Uterus (tissue), 2 donors: ENCODE measurements around the gene SAMD5.

Experiments used
- CTCF ChIP-seq, 4 experiments: fragments of 200-600 bp in 2 of 4; fragments of 450-650 bp in 2 of 4; sonication (generic) in 2 of 4; IDR thresholded peaks; one replicate each; pipeline ENCODE4 v1.5.1; 2016 to 2019; ENCODE audit warnings: antibody characterized with exemption in 4 of 4, mild to moderate bottlenecking in 2 of 4, moderate library complexity in 1 of 4
- POLR2A ChIP-seq, 2 donors: fragments of 450-650 bp; IDR thresholded peaks; one replicate each; pipeline ENCODE4 v1.6.1; 2016; ENCODE audit warnings: antibody characterized with exemption in 2 of 2, mild to moderate bottlenecking in 1 of 2, moderate library complexity in 1 of 2

- no peak for TF ChIP-seq CTCF (IDR thresholded peaks at IDR 0.05)
- TF ChIP-seq POLR2A (IDR thresholded peaks at IDR 0.05): no peak
Measured at GRCh38 chr6:147522597-147522996, 14.1 kb downstream of the SAMD5 start.
